D721Med (cell line): Measurements from ENCODE around the gene NKAIN2.

Experiments
- DNase-seq: peaks from one replicate; pipeline ENCODE4 v3.0.0; 2011; ENCODE audit warnings: low spot score; ENCODE audit not compliant: insufficient read length
- FAIRE-seq: peaks from 2 replicates; lab custom pipeline; 2011; peaks lifted over from hg19 to GRCh38; lab: Jason Lieb, UNC
- CTCF ChIP-seq: IDR thresholded peaks from 2 replicates; pipeline ENCODE4 v1.5.1; 2012; ENCODE audit warnings: mild to moderate bottlenecking, control low read depth; ENCODE audit not compliant: insufficient read depth; ENCODE audit errors: missing control alignments

NKAIN2 gene

GRCh38 chr6:124055963-124056362, 252.3 kb downstream of the NKAIN2 start:
- FAIRE-seq: no peak
- no peak for TF ChIP-seq CTCF
- DNase-seq: no peak

- DNase-seq (no peak), FAIRE-seq (no peak)
- no peak for TF ChIP-seq CTCF
Observed at GRCh38 chr6:124056407-124057334, 253.0 kb downstream of the NKAIN2 start.

- no peak for TF ChIP-seq CTCF
- FAIRE-seq (no peak), DNase-seq (no peak)
Observed at GRCh38 chr6:124057461-124057860, 253.8 kb downstream of the NKAIN2 start.

- FAIRE-seq (no peak), DNase-seq (no peak)
- no peak for TF ChIP-seq CTCF
Observed at GRCh38 chr6:124064317-124065113, 260.9 kb downstream of the NKAIN2 start.

- no peak for TF ChIP-seq CTCF
- DNase-seq: no peak
- FAIRE-seq: no peak
Observed at GRCh38 chr6:124066269-124066668, 262.6 kb downstream of the NKAIN2 start.

- no peak for TF ChIP-seq CTCF
- DNase-seq (no peak), FAIRE-seq (no peak)
Observed at GRCh38 chr6:124066946-124067552, 263.4 kb downstream of the NKAIN2 start.
